RPMI7951 (cell line): Measurements from ENCODE around the gene AKR7A2. TPM values are rescaled to one million over a fixed set of nuclear protein-coding genes. Genes with fewer than 3 reads are reported as not detected.
"Not testable (repeated sequence)": the region's sequence is repeated elsewhere in the genome, so short reads cannot be mapped to it uniquely, and the experiment has no call there.

Experiments used
- DNase-seq: peaks from one replicate; pipeline ENCODE4 v3.0.0-alpha.2; 2012; ENCODE audit warnings: low read depth
- total RNA-seq: library from RNA; depleted of rRNA; stranded (reverse); fragments of >200 nt; shearing (Covaris generic); gene quantifications from 2 replicates; pipeline ENCODE4 v1.2.3, GENCODE V29; 2014; rRNA removed

Gene AKR7A2
- total RNA-seq, 1 experiment from 2014 or later: 128 TPM

GRCh38 chr1:19262744-19263143, 49.2 kb downstream of the AKR7A2 start:
- DNase-seq: no peak

- DNase-seq: no peak
These were observed 49.9 kb downstream of the AKR7A2 start for GRCh38 chr1:19262047-19262446.

- peak; percentile 91 for DNase-seq
These were observed 51.5 kb downstream of the AKR7A2 start for GRCh38 chr1:19260211-19261138.

GRCh38 chr1:19258353-19258752, 53.6 kb downstream of the AKR7A2 start:
- DNase-seq: no peak

- peak; percentile 56 for DNase-seq
These were observed 54.6 kb downstream of the AKR7A2 start for GRCh38 chr1:19257178-19257914.

GRCh38 chr1:19256301-19256700, 55.6 kb downstream of the AKR7A2 start:
- not testable (repeated sequence) for DNase-seq

- DNase-seq: no peak
These were observed 56.7 kb downstream of the AKR7A2 start for GRCh38 chr1:19255288-19255687.

GRCh38 chr1:19254416-19254815, 57.5 kb downstream of the AKR7A2 start:
- no peak for DNase-seq

Other genes starting within 250 kb of the AKR7A2 start
- 45.4 and 60.2 TPM in 2 replicates for gene UBR4, start 101.9 kb downstream of the AKR7A2 start, total RNA-seq
- gene EMC1, start 60.6 kb downstream of the AKR7A2 start, total RNA-seq: 68.7 and 71.3 TPM in 2 replicates
- 42.5 and 56.4 TPM in 2 replicates for gene MRTO4, start 60.3 kb downstream of the AKR7A2 start, total RNA-seq
- 0.68 and 0.84 TPM in 2 replicates for gene AKR7A3, start 23.4 kb downstream of the AKR7A2 start, total RNA-seq
- gene SLC66A1, start 182 bp upstream of the AKR7A2 start, total RNA-seq: 15.4 and 18.4 TPM in 2 replicates
- gene CAPZB, start 173.4 kb upstream of the AKR7A2 start, total RNA-seq: 324 and 335 TPM in 2 replicates